ENCODE data around the gene PLEKHG2. TPM values are rescaled to one million over a fixed set of nuclear protein-coding genes. Genes with fewer than 3 reads are reported as not detected.

PLEKHG2 gene
- total and polyA plus RNA-seq, 9 of the 15 experiments (the other 6 are each of a cell fraction or from before 2014, with no cell fraction given), result 0.98 to 45.7 (median 9.8) TPM

- WGBS (ENCODE audit: insufficient coverage, low coverage, missing lambda C conversion rate), result 86% methylated on average over 17 of the region's 20 CpGs
- Histone ChIP-seq H3K4me2 (ENCODE audit: insufficient read depth, low read length) (no peak overlapping the region), H3K79me2 (ENCODE audit: control insufficient read depth, insufficient read depth, low read length) (peaks cover 15% of the 10 kb centered on the region), H3K27ac (ENCODE audit: extremely low read depth, low read depth, low read length) (no peak overlapping the region), H3K4me1 (replicated peaks in 1 of 2; ENCODE audit: control insufficient read depth in 2 of 2, insufficient read depth in 2 of 2, low read length in 2 of 2) (peaks cover 22 to 27% of the 10 kb centered on the region in 2 experiments), H3K27me3 (ENCODE audit: control insufficient read depth in 2 of 2, insufficient read depth in 2 of 2, low read length in 2 of 2) (no peaks in the 10 kb centered on the region), H3K9me1 (ENCODE audit: control insufficient read depth, insufficient read depth, low read length) (peaks cover 7% of the 10 kb centered on the region), H3K9ac (ENCODE audit: insufficient read depth in 1 of 2, low read depth in 2 of 2, low read length in 2 of 2) (peak overlapping the region in 1 of 2 experiments; percentile 38; a peak in 2 of 4 replicates), H4K20me1 (replicated peaks; ENCODE audit: control insufficient read depth, insufficient read depth, low read length) (peaks cover 30% of the 10 kb centered on the region), H2AFZ (ENCODE audit: low read depth, low read length) (no peak overlapping the region), H3K9me3 (replicated peaks; ENCODE audit: control insufficient read depth, insufficient read depth, low read depth, low read length) (no peaks in the 10 kb centered on the region), H3K4me3 (no peak overlapping the region), H3K36me3 (ENCODE audit: control insufficient read depth, insufficient read depth, low read length) (peaks cover 90% of the 10 kb centered on the region)
- ChIA-PET POLR2A (interaction anchor here (0.7 kb wide), 2 partner anchors 82 to 156 kb away, joined by 3 read pairs; no protein-coding TSS in a partner anchor), CTCF (ENCODE audit: low intra/inter-chr PET ratio) (no interaction called here)
- intact Hi-C loops (cut with micrococcal nuclease) (no loop called here), in situ Hi-C loops (cut with MboI) (no loop called here)
- ATAC-seq (no peak), FAIRE-seq (no peak), DNase-seq (ENCODE audit: extremely low read depth in 1 of 4, low spot score in 3 of 4) (peak in 1 of 4 experiments; percentile 9)
- TSS peak; percentile 85 for BruUV-seq (replicated peaks)
- TF ChIP-seq NELFE (IDR thresholded peaks at IDR 0.05; ENCODE audit: insufficient read depth, insufficient read length) (no peak), POLR3A (IDR thresholded peaks at IDR 0.05; ENCODE audit: borderline replicate concordance, extremely low read depth, insufficient read depth, insufficient read length) (no peak), ATF7 (IDR thresholded peaks at IDR 0.05) (0 out of 2 replicates have a peak, but pooled peaks have one; percentile 13), SMAD1 (IDR thresholded peaks at IDR 0.05; ENCODE audit: low read depth, low read length, partially characterized antibody) (no peak), POLR2A (conservative IDR thresholded peaks at IDR 0.05) (peak; percentile 25; the same call in 1 of the 2 replicates), JUND (IDR thresholded peaks at IDR 0.05; ENCODE audit: borderline replicate concordance, low read depth, low read length) (no peak), JUND (tag; IDR thresholded peaks at IDR 0.05; ENCODE audit: borderline replicate concordance, low read depth, low read length) (no peak)
- TF ChIP-seq, protein P1, sequence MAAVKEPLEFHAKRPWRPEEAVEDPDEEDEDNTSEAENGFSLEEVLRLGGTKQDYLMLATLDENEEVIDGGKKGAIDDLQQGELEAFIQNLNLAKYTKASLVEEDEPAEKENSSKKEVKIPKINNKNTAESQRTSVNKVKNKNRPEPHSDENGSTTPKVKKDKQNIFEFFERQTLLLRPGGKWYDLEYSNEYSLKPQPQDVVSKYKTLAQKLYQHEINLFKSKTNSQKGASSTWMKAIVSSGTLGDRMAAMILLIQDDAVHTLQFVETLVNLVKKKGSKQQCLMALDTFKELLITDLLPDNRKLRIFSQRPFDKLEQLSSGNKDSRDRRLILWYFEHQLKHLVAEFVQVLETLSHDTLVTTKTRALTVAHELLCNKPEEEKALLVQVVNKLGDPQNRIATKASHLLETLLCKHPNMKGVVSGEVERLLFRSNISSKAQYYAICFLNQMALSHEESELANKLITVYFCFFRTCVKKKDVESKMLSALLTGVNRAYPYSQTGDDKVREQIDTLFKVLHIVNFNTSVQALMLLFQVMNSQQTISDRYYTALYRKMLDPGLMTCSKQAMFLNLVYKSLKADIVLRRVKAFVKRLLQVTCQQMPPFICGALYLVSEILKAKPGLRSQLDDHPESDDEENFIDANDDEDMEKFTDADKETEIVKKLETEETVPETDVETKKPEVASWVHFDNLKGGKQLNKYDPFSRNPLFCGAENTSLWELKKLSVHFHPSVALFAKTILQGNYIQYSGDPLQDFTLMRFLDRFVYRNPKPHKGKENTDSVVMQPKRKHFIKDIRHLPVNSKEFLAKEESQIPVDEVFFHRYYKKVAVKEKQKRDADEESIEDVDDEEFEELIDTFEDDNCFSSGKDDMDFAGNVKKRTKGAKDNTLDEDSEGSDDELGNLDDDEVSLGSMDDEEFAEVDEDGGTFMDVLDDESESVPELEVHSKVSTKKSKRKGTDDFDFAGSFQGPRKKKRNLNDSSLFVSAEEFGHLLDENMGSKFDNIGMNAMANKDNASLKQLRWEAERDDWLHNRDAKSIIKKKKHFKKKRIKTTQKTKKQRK (IDR thresholded peaks at IDR 0.05; ENCODE audit: borderline replicate concordance, low read depth, low read length), result no peak
These were observed 26.6 kb upstream of the PLEKHG2 start for GRCh38 chr19:39385629-39386411.
